Endothelial cell of umbilical vein (primary cell): Measurements from ENCODE around the gene PODXL2. TPM values are rescaled to one million over a fixed set of nuclear protein-coding genes. Genes with fewer than 3 reads are reported as not detected.

Source experiments
- BruUV-seq: library from RNA; stranded (reverse); fragments of 400-500 nt; replicated peaks from 2 replicates; lab custom pipeline; 2021; lab: Mats Ljungman, UMichigan
- CTCF ChIA-PET: fragments of 300-600, 350-600 bp; sonication (Branson Sonifier 250); formaldehyde crosslinking; loops from one replicate; lab custom pipeline; 2021; ENCODE audit warnings: antibody characterized with exemption, inconsistent platforms; lab: Charles Lee
- POLR2A ChIA-PET: fragments of 300-600, 350-600 bp; sonication (Branson Sonifier 250); formaldehyde crosslinking; loops from one replicate; lab custom pipeline; 2021; ENCODE audit warnings: antibody characterized with exemption, inconsistent platforms; lab: Charles Lee
- DNase-seq: peaks from one replicate; pipeline ENCODE4 v3.0.0-alpha.2; 2011; ENCODE audit warnings: low read depth, low spot score
- FAIRE-seq: peaks from 2 replicates; lab custom pipeline; 2011; peaks lifted over from hg19 to GRCh38; lab: Jason Lieb, UNC
- H2AFZ ChIP-seq: 2 replicates; pipeline ENCODE4 v1.6.0; 2012; ENCODE audit warnings: low read depth, low read length, control low read depth, inconsistent platforms
- H3K27ac ChIP-seq: 2 replicates; pipeline ENCODE4 v1.5.1; 2011; ENCODE audit warnings: low read depth, mild to moderate bottlenecking, control low read depth, low read length, moderate library complexity; ENCODE audit not compliant: insufficient read depth
- H3K27me3 ChIP-seq, 2 experiments: 2 replicates each; pipeline versions ENCODE4 v1.6.0 to v1.6.1; 2011; ENCODE audit warnings: low read length in 2 of 2, mixed read lengths in 1 of 2; ENCODE audit not compliant: control insufficient read depth in 2 of 2, insufficient read depth in 2 of 2
- H3K36me3 ChIP-seq, 2 experiments: 2 replicates in 1 of 2; 3 replicates in 1 of 2; pipeline ENCODE4 v1.5.1; 2011; ENCODE audit warnings: low read length in 2 of 2, mild to moderate bottlenecking in 1 of 2, moderate library complexity in 1 of 2; ENCODE audit not compliant: control insufficient read depth in 2 of 2, insufficient read depth in 2 of 2; ENCODE audit errors: extremely low read depth in 1 of 2
- H3K4me1 ChIP-seq: 3 replicates; pipeline ENCODE4 v1.5.1; 2011; ENCODE audit warnings: mild to moderate bottlenecking, low read length; ENCODE audit not compliant: control insufficient read depth, insufficient read depth; ENCODE audit errors: extremely low read depth
- H3K4me2 ChIP-seq: 2 replicates; pipeline ENCODE4 v1.6.1; 2011; ENCODE audit warnings: low read length, control low read depth, mixed read lengths; ENCODE audit not compliant: insufficient read depth
- H3K4me3 ChIP-seq, 3 experiments: fragments of 200-600 bp in 1 of 3; sonication (generic), shearing (Covaris generic) in 1 of 3; replicated peaks in 1 of 3; 2 replicates each; pipeline ENCODE4 v1.5.1; 2011 to 2016; ENCODE audit warnings: control low read depth in 3 of 3, low read length in 3 of 3, mild to moderate bottlenecking in 2 of 3, inconsistent platforms in 1 of 3, low read depth in 1 of 3, moderate library complexity in 1 of 3; ENCODE audit not compliant: insufficient read depth in 1 of 3
- H3K79me2 ChIP-seq: 2 replicates; pipeline ENCODE4 v1.6.0; 2012; ENCODE audit warnings: low read length, inconsistent platforms; ENCODE audit not compliant: control insufficient read depth, insufficient read depth
- H3K9ac ChIP-seq: replicated peaks from 2 replicates; pipeline ENCODE3; 2011; ENCODE audit warnings: low read length, control low read depth; ENCODE audit not compliant: insufficient read depth; ENCODE audit errors: extremely low read depth
- H3K9me1 ChIP-seq: replicated peaks from 3 replicates; pipeline ENCODE4 v1.6.0; 2011; ENCODE audit warnings: mild to moderate bottlenecking, low read length; ENCODE audit not compliant: control insufficient read depth, insufficient read depth; ENCODE audit errors: extremely low read depth
- H3K9me3 ChIP-seq: replicated peaks from 2 replicates; pipeline ENCODE4 v1.5.1; 2012; ENCODE audit warnings: low read length, inconsistent platforms; ENCODE audit not compliant: control insufficient read depth, insufficient read depth
- H4K20me1 ChIP-seq: replicated peaks from 2 replicates; pipeline ENCODE3; 2011; ENCODE audit warnings: mild to moderate bottlenecking, low read length; ENCODE audit not compliant: control insufficient read depth, insufficient read depth; ENCODE audit errors: extremely low read depth
- CTCF ChIP-seq, 2 donors: IDR thresholded peaks; 1 replicate in 1 of 2; 2 replicates in 1 of 2; pipeline ENCODE4 v1.5.1; 2011; ENCODE audit warnings: low read length in 2 of 2, mild to moderate bottlenecking in 2 of 2, moderate library complexity in 2 of 2, control low read depth in 1 of 2, inconsistent platforms in 1 of 2, low read depth in 1 of 2; ENCODE audit not compliant: insufficient read depth in 1 of 2; ENCODE audit errors: extremely low read depth in 1 of 2
- EZH2 ChIP-seq: IDR thresholded peaks from 2 replicates; pipeline ENCODE4 v1.6.1; 2012; ENCODE audit warnings: borderline replicate concordance, low read depth, mild to moderate bottlenecking, moderate library complexity, low read length, inconsistent platforms; ENCODE audit not compliant: severe bottlenecking
- FOS ChIP-seq: IDR thresholded peaks from 2 replicates; pipeline ENCODE4 v1.6.1; 2011; ENCODE audit warnings: mild to moderate bottlenecking, low read length, moderate library complexity, borderline replicate concordance; ENCODE audit not compliant: insufficient read depth
- GATA2 ChIP-seq: IDR thresholded peaks from 2 replicates; pipeline ENCODE4 v1.7.0; 2011; ENCODE audit warnings: low read depth, mild to moderate bottlenecking, moderate library complexity, mixed read lengths, low read length; ENCODE audit not compliant: insufficient read length, insufficient read depth
- JUN ChIP-seq: IDR thresholded peaks from 2 replicates; pipeline ENCODE4 v1.6.1; 2011; ENCODE audit warnings: borderline replicate concordance, low read depth; ENCODE audit not compliant: insufficient read length, insufficient read depth
- MAX ChIP-seq: IDR thresholded peaks from 2 replicates; pipeline ENCODE4 v1.6.1; 2011; ENCODE audit not compliant: insufficient read depth, insufficient read length
- MYC ChIP-seq: IDR thresholded peaks from one replicate; pipeline ENCODE4 v1.6.1; 2011; ENCODE audit warnings: mild to moderate bottlenecking, low read depth, low read length
- POLR2A ChIP-seq: IDR thresholded peaks from 2 replicates; pipeline ENCODE4 v1.6.1; 2012; ENCODE audit warnings: low read depth, mild to moderate bottlenecking, control low read depth, low read length
- POLR2AphosphoS5 ChIP-seq: IDR thresholded peaks from 2 replicates; pipeline ENCODE4 v1.6.1; 2012; ENCODE audit warnings: low read depth, mild to moderate bottlenecking, control low read depth, low read length, moderate library complexity; ENCODE audit not compliant: insufficient read depth
- dilution Hi-C: fragments of 300-500 bp; cut with MboI; formaldehyde crosslinking; loops from one replicate; pipeline ENCODE4 v1.15.0; 2019; ENCODE audit warnings: low sequenced_read_pairs; ENCODE audit not compliant: extremely low pct_ligation_motif_present
- intact Hi-C: fragments of 100-400 bp; cut with micrococcal nuclease; formaldehyde crosslinking; loops from one replicate; pipeline ENCODE4 v1.10.0; 2022
- polyA plus RNA-seq, 4 experiments: library from polyadenylated mRNA; depleted of rRNA in 3 of 4; stranded (reverse) in 3 of 4; unstranded in 1 of 4; fragments of >200 nt; gene quantifications; 2 replicates each; pipeline versions ENCODE4 v1.2.1 to v1.2.3, GENCODE V29; 2011 to 2012; ENCODE audit warnings: missing spikeins in 1 of 4
- total RNA-seq: library from RNA; stranded (reverse); gene quantifications from 2 replicates; pipeline ENCODE4 v1.2.3, GENCODE V29; 2021

Gene PODXL2
- total and polyA plus RNA-seq, 2 donors (not counting 3 experiments of a cell fraction or from before 2014, with no cell fraction given): 5.5 to 6.5 TPM

- ChIA-PET POLR2A (no interaction called here), CTCF (interaction anchor here (0.5 to 1.6 kb wide), 2 partner anchors 45 to 93 kb away, joined by 3 to 6 read pairs; no protein-coding TSS in a partner anchor)
- Histone ChIP-seq H3K36me3 (no peaks in the 10 kb centered on the region), H4K20me1 (no peaks in the 10 kb centered on the region), H3K9me1 (no peaks in the 10 kb centered on the region), H2AFZ (no peak overlapping the region), H3K79me2 (no peaks in the 10 kb centered on the region), H3K4me1 (no peaks in the 10 kb centered on the region), H3K9me3 (no peaks in the 10 kb centered on the region), H3K4me2 (no peak overlapping the region), H3K4me3 (no peak overlapping the region), H3K9ac (no peak overlapping the region), H3K27ac (no peak overlapping the region), H3K27me3 (no peaks in the 10 kb centered on the region)
- FAIRE-seq (no peak), DNase-seq (no peak)
- dilution Hi-C loops: no loop called here
- TF ChIP-seq POLR2AphosphoS5 (no peak), EZH2 (no peak), JUN (no peak)
- intact Hi-C loops: no loop called here
- BruUV-seq: no TSS peak
These were observed 16.5 kb downstream of the PODXL2 start for GRCh38 chr3:127645371-127646015.

- Histone ChIP-seq H3K4me3 (no peak overlapping the region), H3K9me1 (no peaks in the 10 kb centered on the region), H3K27ac (no peak overlapping the region), H3K36me3 (no peaks in the 10 kb centered on the region), H3K9ac (no peak overlapping the region), H3K79me2 (no peaks in the 10 kb centered on the region), H3K4me2 (no peak overlapping the region), H3K9me3 (no peaks in the 10 kb centered on the region), H2AFZ (no peak overlapping the region), H4K20me1 (no peaks in the 10 kb centered on the region), H3K4me1 (no peaks in the 10 kb centered on the region), H3K27me3 (no peaks in the 10 kb centered on the region)
- intact Hi-C loops: no loop called here
- TF ChIP-seq EZH2: no peak
- no peak for TF ChIP-seq MYC
- no peak for TF ChIP-seq MAX
- TF ChIP-seq CTCF (IDR thresholded peaks at IDR 0.05; ENCODE audit: extremely low read depth in 1 of 2, insufficient read depth in 1 of 2, low read depth in 1 of 2, low read length in 2 of 2): no peak
- no peak for TF ChIP-seq POLR2AphosphoS5
- TF ChIP-seq POLR2A: no peak
- TF ChIP-seq JUN: no peak
- TF ChIP-seq FOS: no peak
- no peak for TF ChIP-seq GATA2
- BruUV-seq: no TSS peak
- DNase-seq: no peak
- ChIA-PET POLR2A (no interaction called here), CTCF (interaction anchor here (0.9 to 3.8 kb wide), 4 partner anchors 10 to 313 kb away, joined by 4 to 15 read pairs (median 10); no protein-coding TSS in a partner anchor)
- dilution Hi-C loops: no loop called here
- no peak for FAIRE-seq
These were observed 17.6 kb downstream of the PODXL2 start for GRCh38 chr3:127646501-127647046.
